ENCODE results near the gene SHOC2.

The SHOC2 gene

DNA sequence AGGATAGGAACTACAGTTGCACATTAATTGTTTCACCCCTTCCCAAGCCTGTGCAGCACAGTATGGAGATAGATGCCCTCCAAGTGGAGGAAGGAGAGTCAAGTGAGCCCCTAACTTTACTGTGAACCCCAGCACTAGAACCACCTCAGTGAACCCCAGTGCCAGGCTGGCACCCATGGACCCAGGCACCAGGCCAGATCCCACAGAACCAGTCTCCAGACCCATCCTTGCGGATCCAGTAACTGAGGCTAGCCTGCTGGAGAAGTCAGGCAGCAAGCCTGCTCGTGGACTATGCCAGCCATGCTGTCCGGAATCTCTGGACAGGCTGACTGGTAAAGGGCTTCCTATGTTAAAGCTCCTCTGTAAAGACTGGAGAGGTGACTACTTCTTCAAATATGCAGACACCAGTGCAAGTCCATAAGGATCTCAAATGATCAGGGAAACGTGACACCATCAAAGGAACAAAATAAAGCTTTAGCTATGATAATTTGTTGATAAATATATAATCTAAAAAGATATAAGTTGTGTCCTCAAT, 27.7 kb downstream of the SHOC2 start:
- DNase-seq, result no peak

DNA sequence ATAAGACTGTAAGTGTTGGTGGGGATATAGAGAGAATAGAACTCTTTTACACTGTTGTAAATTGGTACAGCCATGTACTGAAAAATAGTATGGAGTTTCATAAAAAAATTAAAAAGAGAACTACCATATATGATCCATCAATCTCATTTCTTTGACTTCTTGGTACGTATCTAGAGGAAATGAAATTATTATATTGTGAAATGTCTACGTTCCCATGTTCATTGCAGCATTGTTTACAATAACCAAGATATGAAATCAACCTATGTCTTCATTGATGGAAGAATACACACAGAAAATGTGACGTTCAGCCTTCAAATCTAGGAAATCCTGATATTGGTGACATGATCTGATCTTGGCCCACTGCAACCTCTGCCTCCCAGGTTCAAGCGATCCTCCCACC, 32.0 kb downstream of the SHOC2 start:
- DNase-seq, result no peak

DNA sequence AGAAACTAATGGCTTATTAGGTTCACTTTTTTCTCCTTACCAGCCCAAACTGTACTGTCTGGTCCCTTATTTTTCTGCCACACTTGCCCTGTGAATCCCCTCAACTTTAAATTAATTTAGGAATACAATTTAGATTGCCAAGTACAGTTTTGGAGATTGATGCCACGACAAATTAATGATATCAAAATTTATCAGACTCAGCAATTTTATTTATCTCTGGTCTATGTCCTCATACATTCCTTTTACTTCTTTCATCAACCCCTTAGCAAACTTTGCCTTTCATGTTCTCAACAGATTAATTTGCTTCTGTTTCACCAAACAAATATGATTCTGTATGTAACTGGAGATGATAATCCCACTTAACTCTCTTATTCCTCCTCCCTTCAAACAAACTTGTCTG, 38.2 kb downstream of the SHOC2 start:
- DNase-seq, result no peak

DNA sequence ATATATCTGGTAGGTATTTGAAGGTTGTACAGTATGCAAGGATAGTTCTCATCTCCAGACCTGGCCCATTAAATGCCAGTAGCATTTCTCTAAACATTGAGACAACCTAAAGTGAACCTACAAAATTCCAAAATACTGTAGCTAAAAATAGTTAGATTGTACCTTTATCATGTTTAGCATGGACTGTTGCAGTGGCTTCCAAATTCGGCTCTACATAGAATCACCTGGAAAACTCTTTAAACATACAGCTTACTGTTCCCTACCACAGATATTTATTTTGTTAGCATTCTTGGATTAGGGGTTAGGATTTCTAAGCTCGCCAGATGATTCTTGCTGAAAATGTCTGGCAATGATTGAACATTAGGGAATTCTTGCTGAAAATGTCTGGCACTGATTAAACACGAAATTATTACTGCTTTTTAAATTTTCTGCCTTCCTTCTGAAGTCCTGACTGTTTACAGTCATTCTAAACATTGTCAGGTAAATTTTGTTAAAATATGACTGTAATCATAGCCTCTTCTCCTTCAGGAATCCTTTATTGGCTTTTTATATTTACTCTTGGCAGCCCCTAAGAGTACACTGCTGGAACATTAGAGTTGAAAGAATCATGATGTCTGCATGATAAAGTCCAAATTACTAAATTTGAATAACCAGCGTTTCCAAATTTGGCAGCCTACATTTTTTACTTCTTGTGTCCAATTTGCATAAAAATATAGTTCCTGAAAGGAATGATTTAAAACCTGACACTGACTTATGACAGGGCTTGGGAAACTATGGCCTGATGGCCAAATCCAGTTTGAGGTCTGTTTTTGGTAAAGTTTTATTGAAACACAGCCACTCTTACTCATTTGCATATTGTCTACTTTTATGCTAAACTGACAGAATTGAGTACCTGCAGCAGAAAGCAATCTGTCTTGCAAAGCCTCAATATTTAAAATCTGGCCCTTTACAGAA, 40.3 kb downstream of the SHOC2 start:
- no peak for DNase-seq

DNA sequence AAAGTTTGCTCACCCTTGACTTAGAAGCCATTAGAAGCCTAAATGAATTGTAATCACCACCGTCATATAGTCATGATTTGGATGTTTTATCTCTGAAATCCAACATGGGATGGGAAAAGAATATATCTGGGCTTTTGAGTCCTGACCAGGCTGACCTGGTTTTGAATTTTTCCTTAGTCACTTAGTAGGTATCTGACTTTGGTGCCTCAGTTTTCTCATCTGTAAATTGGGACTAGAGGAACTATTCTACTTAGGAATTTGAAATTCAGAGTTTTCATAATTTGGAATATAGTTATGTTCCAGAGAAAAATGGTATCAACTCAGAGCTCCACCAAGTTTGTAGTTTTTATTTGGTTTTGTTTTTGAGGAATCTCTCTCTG, 40.9 kb downstream of the SHOC2 start:
- no peak for DNase-seq

DNA sequence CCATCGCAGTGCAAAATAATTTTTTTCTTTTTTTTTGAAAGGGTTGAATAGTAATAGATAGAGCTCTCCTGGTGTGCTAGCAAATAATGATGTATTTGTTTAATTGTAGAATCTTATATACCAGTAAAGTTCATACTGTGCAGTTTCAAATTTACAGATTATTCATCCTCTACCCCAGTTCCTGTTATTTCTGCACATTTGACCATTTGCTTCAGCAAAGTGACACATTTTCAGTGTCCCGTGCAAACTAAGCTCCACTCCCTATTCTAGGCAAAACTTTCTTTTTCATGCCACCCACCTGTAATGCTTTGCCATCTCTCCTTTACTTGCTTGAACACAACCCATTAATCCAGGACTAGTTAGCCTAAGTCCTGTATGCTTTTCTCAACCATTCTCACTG, 43.0 kb downstream of the SHOC2 start:
- DNase-seq, result no peak

DNA sequence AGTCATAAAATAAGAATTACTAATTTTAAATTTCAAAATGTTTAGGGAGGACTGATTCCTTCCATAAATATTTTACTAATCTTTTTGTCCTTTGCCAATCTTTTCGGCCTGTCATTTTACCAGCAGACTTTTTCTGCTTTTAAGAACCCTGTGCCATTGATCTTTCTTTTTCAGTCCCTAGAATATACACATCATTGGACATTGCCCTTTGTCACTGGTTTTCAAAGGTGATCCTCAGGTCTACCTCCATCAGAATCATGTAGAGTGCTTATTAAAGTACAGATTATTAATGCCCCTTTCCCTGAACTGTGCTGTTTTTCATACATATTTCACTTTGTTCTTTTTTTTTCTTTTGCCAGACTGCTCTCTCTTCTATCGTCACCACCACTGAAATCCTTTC, 43.8 kb downstream of the SHOC2 start:
- DNase-seq, result no peak

DNA sequence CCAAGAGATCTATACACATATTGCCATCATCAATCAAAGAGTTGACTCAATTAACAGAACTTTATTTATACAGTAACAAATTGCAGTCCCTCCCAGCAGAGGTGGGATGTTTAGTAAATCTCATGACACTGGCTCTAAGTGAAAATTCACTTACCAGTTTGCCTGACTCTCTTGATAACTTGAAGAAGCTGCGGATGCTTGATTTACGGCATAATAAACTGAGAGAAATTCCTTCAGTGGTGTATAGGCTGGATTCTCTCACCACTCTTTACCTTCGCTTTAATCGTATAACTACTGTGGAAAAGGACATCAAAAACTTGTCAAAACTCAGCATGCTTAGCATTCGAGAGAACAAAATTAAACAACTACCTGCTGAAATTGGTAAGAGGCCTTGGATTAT, 45.3 kb downstream of the SHOC2 start:
- DNase-seq, result no peak

DNA sequence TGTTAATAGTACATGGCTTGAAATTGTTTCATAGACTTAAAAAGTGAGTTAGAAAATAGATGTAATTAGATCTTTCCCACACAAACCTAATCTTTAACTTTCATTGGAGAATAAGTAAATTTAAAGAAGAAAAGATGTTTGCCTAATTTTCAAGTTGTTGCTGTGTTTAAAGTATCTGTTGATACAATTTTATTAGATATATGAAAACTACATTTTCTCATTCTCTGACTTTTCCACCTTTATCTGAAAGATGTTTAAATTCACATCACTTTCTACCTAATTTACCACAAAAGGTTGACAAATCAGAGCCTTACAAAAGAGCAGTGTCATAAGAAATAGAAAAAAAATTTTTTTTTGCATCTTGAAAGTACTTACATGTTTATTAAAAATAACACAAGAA, 45.8 kb downstream of the SHOC2 start:
- no peak for DNase-seq

DNA sequence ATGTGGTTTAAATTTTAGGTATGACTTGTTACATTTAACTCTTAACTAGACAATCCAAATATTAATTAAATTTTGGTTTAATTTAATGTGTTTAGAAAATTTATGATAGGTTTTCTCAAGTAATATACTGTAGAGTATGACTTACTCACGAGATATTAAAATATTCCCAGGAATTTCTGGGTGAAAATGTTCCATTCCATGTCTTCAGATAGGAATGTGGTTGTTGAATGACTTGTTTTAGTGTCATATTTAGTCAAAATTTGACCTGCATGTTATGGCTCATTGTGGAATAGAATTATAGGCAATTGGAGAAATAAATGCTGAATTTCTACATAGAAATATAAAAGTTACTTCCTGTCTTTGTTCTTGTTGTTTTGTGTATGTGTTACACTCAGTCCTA, 46.7 kb downstream of the SHOC2 start:
- DNase-seq, result no peak

DNA sequence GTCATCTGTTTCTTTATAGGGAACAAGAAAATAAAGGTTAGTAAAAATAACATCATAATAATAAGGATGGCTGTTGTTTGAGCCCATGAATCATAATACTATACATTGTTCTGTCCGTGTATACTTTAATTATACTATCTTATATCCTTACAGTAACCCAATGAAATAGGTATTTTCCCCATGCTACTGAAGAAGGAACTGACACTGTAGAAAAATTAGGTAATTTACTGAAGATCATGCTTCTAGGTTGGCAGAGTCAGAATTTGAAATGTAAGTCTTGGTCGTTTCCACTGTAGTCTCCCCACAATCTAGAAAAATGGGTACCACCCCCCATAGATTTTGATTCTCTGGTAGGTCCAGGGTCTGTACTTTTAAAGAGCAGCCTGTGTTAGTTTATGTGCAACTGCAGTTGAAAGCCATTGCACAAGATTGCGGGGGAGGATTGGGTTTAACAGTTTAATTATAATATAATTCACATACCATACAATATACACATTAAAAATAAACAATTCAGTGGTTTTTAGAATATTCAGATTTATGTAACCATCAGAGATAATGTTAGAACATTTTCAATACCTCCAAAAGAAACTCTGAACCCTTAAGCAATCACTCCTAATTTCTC, 47.7 kb downstream of the SHOC2 start:
- DNase-seq, result no peak

DNA sequence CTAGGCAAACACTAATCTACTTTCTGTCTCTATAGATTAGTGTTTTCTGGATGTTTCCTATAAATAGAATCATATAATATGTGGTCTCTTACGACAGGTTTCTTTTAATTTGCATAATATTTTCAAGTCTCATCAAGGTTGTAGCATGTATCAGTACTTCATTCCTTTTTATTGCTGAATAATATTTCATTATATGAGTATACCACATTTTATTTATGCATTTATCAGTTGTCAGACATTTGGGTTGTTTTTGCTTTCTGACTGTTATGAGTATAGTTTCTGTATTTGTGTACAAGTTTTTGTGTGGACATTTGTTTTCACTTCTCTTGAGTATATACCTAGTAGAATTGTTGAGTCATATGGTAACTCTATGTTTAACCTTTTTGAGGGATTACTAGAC, 48.2 kb downstream of the SHOC2 start:
- no peak for DNase-seq

DNA sequence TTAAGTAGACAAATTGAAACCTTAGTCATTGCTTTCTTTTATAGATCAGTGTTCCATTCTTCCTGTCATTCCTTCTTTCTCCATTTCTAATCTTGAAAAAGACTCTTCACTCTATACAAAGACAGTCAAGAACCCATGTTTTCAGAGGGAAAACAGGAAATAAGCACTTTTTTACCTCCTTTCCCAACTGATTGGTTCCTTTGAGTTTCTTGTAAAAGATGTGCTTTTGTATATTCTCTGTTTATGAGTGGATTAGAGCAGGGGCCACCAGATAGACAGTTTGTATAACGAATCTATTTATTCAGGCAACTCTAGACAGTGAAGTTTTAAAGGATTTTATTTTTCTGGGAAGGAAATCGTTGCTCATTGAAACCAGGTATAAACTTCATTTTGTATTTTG, 49.8 kb downstream of the SHOC2 start:
- DNase-seq, result no peak

DNA sequence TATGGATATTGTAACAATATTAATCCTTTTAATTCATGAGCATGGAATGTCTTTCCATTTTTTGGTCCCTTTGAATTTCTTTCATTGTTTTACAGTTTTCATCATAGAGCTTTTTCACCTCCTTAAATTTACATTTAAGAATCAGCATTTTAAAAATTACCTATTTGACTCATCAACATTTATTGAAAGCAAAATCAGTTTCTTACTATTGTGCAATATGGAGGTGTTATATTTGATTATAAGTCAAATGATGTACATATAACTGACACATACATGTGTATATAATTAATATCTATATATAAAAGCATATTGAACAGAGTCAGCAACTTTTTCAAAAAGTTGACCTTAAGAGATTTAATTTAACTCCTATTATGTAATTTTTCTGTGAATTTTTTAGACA, 52.2 kb downstream of the SHOC2 start:
- no peak for DNase-seq

DNA sequence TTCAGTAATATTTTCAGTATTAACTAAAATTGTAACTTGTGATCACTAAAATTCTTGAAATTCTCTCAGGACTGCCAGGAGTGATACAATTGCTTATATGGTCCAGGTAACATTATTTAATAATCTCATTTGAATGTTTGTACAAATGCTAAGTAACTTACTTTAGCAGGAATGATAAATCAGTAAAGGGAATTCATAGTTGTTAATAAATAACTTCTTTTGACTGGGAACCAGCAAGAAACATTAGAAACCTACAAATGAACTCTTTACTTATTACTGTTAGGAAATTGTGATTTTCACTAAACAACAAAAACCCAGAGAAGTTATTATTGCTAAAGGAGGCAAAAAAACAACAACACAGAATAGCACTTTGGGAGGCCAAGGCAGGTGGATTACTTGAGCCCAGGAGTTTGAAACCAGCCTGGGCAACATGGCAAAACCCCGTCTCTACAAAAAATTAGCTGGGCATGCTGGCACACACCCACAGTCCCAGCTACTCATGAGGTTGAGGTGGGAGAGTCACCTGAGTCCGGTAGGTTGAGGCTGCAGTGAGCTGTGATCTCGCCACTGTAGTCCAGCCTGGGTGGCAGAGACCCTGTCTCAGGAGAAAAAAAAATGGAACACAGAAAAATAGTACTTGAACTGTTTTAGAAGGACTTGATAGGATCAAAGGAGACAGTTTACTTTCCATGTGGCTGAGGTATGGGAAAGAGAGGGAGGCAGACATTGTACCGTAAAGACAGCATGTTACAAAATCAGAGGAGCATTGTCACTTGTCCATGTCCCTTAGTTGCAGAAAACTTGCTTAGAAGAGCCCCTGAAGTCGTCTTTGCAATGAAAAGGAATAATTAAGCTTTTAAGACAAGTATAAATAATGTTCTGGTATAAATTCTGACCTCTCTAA, 53.1 kb downstream of the SHOC2 start:
- no peak for DNase-seq

DNA sequence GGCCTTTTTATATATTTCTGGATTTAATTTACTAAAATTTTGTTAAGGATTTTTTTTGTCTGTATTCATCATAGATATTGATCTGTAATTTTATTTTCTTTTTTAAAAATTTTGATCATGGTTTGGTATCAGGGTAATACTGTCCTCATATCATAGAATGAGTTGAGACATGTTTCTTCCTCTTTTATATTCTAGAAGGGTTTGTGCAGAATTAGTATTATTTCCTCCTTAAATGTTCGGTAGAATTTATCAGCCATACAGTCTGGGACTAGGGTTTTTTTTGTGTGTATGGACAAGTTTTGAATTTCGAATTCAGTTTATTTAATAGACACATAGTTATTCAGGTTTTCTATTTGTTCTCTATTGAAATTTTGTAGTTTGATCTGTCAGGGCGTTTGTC, 54.0 kb downstream of the SHOC2 start:
- DNase-seq, result no peak

DNA sequence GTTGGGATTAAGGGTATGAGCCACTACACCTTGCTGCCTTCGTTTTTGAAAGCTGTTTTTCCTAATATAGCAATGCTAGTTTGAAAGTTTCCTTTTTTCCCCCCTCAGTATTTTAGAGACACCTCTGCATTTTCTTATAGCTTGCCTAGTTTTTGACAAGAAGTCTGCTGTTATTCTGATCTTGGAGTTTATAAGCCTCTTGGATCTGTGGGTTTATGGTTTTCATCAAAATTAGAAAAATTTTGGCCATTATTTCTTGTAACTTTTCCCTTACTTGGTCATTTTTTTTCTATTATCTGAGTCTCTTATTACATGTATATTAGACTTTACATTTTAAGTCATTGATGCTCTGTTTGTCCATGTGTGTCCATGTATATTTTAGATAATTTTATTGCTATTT, 57.2 kb downstream of the SHOC2 start:
- no peak for DNase-seq

DNA sequence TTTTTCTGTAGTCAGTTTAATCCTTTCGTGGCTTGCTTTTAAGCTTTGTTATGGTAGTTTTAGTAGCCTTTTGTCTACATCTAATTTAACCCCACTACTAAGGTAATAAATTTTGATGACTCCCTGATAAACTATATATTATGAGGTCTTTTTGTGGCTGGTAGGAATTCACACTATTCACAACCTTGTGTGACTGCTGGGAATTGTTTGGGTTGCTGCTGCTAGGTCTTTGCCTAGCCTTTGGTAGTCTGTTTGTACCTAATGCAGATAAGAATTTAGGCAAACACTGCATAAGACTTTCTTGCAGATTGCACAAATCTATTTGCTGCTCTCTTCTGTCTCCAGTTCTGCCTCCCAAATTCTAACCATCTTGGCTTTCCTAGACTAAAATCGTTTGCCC, 58.3 kb downstream of the SHOC2 start:
- no peak for DNase-seq

DNA sequence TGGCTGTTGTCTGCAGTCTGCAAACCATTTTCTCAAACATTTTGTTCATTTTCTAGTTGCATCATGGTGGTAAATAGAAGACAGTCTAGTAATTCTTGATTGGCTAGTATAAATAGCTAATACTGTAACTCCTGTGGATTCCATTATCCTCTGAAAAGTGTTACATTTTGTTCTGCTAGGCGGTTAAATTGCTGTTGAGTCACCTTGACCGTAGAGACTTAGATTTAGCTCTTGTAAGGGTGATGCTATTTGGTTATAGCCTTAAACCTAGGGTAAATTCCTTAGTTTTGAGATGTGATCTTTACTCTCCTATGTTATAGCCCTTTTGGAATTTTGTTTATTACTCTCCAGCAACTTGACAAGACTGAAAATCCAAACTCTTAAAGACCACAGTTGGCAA, 58.8 kb downstream of the SHOC2 start:
- DNase-seq, result no peak

DNA sequence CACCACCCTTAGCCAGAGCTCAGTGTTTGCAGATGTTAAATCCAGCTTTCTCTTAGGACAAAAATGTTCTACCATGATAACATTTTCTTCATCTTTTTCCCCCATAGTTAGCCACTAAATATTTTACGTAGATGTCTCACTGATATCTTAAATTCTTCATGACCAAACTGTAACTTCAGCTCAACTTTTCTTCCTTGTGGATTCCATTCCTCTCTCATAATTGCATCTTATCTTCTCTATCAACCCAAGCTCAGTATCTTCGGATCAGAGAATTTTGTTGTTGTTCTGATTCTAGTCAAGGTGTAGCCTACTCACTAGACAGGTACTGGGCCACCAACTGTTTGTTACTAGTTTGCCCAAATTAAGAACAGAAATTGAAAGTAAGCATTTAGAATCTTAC, 60.2 kb downstream of the SHOC2 start:
- DNase-seq, result no peak

DNA sequence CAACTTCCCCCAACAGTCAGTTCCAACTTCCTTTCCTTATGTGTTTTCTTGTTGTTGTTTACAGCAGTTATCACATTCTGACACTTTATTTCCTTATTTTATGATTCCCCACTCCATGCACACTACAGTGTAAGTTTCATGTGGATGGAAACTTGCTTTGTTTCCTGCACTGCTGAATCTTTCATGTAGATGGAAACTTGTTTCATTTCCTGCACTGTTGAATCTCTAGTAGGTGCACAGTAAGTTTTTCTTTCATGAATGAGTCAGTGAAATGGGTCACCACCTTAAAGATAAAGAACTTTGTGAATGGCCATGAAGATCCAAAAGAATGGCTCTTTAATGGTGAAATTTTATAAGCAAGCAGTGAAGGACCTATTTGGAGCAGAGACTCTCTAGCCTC, 61.4 kb downstream of the SHOC2 start:
- no peak for DNase-seq

DNA sequence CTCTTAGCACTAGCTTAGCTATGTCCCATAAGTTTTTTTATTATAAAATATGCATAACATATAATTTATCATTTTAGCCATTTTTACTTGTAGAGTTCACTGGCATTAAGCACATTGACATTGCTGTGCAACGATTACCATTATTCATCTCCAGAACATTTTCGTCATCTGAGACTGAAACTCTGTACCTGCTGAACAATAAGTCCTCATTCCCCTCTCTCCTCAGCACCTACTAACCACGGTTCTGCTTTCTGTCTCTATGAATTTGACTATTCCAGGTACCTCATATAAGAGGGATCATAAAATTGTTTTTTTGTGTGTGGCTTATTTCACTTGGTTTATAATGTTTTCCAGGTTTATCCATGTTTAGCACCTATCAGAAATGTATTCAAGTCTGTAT, 64.1 kb downstream of the SHOC2 start:
- no peak for DNase-seq

DNA sequence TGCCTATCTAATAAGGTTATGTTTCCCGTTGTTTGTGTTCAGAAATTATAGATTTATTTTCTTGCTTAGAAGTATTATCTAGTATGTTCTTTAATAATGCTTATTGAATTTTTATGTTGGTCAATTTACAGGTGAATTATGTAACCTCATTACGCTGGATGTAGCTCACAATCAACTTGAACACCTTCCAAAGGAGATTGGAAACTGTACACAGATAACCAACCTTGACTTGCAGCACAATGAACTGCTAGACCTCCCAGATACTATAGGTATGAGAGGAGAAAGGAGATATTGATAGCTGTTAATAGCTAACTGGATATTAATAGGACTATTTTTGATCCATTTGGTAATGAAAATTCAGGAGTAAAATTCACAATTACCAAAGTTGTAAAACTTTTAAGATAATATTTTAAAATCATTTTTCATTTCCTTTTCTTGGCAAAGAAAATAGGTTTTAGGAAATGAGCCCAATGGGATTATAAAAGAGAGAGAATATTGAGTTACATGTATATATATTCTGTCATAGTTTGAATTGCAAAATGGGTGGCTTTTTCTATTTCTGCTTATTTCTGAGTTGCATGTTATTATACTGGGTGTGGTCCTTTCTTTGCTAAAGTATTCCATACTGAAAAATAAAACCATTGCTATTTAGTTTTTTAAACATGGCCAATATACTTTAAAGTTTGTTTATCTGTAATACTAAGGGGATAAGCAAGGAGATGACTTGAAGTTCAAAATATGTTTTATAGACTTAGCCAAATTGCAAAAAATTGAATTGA, 66.3 kb downstream of the SHOC2 start:
- no peak for DNase-seq
